GM18870 (cell line): ENCODE measurements around the gene HSPA8.

Experiments
- ATAC-seq: cut with Tn5 transposase; IDR thresholded peaks from one replicate; pipeline ENCODE4 v1.9.1; 2021; ENCODE audit warnings: moderate library complexity; ENCODE audit not compliant: unreplicated experiment

HSPA8 gene

GRCh38 chr11:123051146-123051545, 10.8 kb downstream of the HSPA8 start:
- no peak for ATAC-seq

GRCh38 chr11:123047947-123048293, 14.0 kb downstream of the HSPA8 start:
- ATAC-seq: no peak

DNA sequence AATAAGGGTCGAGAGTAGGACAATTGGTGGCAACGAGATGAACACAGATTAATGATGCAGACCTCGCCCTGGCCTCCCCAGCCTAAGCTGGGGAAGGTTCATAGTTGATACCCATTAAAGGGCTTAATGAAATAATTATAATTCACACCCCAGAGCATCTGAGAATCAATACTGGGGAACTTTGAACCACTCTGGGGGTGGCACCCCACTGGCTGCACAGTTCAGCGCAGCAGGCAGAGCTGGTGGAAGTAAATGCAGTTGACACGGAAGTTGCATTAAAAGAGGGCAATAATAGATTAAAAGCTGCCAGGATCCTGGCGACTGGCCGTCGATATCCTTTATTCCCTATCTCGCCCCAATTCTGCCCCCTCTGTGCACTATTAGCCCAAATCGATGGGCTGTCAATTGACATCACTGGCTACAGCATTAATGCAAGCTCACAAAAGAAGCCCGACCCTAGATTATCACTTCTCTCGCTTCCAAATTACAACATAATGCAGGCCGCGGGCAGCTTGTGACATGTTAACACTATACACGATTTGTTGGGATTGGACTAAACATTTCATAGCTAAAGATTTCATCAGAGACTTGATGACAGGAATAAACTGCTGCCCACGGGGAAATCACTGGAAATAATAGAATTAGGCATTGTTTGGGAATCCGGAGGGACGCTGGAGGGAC, 14.5 kb downstream of the HSPA8 start:
- no peak for ATAC-seq

GRCh38 chr11:123046473-123047259, 15.3 kb downstream of the HSPA8 start:
- ATAC-seq: no peak

- no peak for ATAC-seq
Observed at GRCh38 chr11:123045101-123045500, 16.8 kb downstream of the HSPA8 start.

GRCh38 chr11:123041185-123041584, 20.8 kb downstream of the HSPA8 start:
- no peak for ATAC-seq

GRCh38 chr11:123040111-123040432, 21.9 kb downstream of the HSPA8 start:
- ATAC-seq: no peak

GRCh38 chr11:123035831-123036230, 26.1 kb downstream of the HSPA8 start:
- no peak for ATAC-seq

GRCh38 chr11:123034597-123034996, 27.3 kb downstream of the HSPA8 start:
- ATAC-seq: no peak

GRCh38 chr11:123033895-123034294, 28.0 kb downstream of the HSPA8 start:
- ATAC-seq: no peak

GRCh38 chr11:123030517-123030916, 31.4 kb downstream of the HSPA8 start:
- ATAC-seq: no peak

DNA sequence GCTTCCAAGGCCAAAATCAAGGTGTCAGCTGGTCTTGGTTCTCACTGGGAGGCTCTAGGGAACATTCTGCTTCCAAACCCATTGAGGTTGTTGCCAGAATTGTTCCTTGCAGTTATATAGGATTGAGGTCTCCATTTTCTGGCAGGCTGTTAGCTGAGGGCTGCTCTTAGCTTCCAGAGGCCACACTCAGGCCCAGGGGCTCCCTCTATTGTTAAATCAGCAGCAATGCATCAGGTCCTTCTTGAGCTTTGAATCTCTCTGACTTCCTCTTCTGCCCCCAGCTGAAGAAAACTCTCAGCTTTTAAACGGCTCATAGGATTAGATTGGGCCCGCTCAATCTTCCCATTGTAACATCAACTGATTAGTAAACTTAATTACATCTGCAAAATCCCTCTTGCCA, 41.0 kb downstream of the HSPA8 start:
- no peak for ATAC-seq

DNA sequence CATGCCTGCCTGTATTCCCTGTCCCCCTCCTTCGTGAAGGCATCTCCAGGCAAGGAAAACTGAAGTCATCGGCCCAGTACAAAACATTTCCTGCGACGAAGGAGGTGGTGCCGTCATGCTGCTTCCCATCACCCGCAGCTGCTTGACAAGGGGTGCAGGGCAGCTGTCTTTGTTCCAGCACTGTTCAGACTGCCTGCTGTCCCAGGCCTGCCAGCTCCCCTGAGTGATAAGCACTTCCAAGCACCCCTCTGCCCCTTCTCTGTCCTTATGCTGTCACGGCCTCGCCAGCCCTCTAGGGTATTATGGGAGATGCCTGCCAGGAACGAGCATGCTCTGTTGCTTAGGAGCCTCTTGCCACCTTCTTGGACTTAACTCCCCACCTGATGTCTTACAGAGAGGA, 43.2 kb downstream of the HSPA8 start:
- ATAC-seq: no peak

DNA sequence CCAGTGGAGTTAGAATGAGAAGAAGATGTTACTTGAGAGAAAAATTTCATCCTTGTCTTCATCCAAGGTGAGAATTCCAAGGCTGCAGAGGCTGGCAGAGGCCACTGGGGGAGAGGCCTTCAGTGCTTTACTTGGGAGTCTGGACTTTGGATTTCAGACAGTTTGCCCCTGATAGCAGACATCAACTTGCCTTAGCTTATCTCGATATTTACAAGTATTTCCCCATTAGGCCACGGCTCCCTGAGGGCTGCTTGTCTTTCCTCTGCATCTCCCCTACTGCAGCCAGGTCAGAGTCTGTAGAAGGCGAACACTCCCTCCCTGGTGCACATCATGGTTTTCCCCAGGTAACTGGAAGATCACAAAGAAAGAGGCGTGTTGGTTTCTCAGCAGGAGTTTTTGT, 50.4 kb downstream of the HSPA8 start:
- ATAC-seq: no peak
